Stimulated activated CD4-positive, alpha-beta T cell treated with anti-CD3 and anti-CD28 coated beads, TNF-alpha, amount 100 ng/mL, for 1 hour (primary cell): ENCODE results near the gene ANO6.

Experiments
- DNase-seq, 3 donors: peaks; one replicate each; pipeline ENCODE4 v3.0.0-alpha.2; 2020; ENCODE audit warnings: low read depth in 3 of 3, low spot score in 1 of 3

ANO6 gene

DNA sequence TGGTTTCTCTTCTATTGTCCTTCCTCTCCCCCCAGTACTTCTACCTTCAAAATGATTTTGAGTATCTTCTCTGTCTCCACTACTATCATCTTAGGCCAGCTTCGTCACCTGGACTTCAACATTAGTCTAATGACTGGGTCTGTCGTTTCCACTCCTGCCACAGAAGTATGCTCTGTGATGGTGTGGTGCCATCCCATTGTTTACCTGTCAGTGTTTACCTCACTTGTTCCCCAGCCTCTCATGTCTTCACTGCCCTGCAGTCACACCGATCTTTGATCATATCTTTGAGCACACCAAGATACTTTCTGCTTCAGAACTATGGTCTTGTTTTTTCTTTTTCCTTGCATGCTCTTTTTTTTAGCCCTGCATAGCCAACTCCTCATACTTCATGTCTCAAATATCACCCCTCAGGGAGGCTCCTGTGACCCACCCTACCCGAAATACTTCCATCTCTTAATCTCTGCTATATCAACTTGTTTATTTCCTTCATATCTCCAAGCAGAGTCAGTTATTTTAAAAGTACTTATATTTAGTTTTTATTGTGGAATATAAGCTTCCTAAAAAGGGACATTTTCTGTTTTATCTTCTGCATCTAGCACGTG, 60.4 kb downstream of the ANO6 start:
- DNase-seq, result no peak

GRCh38 chr12:45278447-45278846, 62.6 kb downstream of the ANO6 start:
- DNase-seq, result no peak

DNA sequence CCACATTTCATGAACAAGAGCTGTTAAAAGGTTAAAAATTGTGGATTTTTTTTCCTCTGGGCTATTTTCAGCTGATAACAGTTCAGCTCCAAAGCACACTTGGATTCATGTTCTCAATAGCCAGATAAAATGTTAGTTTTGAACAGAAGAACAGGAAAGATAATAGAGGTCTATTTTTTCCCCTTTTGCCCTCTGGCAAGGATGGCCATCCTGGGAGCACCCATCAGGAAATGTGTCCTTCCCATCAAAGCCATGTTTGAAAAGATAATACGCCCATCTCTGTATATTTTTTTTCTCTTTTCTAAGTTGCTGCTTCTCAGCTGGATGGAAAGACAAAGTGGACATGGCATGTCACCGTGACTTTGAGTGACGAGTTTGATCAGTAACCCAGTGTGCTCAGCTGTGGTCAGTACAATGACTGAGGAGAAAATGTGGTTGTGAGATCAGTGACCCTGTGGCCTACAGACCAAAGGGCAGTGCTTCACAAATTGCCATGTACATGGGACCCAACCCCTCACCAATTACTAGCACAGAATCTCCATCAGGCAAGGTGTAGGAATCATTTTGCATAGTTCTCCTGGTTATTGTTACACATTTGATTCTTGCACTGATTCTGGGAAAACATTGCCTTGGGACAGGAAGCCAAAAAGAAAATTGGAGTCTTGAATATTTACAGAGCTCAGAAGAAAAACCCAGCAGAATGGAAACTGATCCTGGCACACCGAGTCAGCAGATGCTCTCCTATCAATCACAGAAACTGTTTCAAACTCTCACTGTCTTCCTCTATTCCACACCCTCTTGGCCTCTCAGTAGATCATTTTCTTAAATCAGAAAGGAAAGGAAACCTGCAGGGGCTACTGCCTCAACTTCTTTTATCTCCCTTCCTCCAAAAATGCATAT, 64.3 kb downstream of the ANO6 start:
- DNase-seq, result no peak

DNA sequence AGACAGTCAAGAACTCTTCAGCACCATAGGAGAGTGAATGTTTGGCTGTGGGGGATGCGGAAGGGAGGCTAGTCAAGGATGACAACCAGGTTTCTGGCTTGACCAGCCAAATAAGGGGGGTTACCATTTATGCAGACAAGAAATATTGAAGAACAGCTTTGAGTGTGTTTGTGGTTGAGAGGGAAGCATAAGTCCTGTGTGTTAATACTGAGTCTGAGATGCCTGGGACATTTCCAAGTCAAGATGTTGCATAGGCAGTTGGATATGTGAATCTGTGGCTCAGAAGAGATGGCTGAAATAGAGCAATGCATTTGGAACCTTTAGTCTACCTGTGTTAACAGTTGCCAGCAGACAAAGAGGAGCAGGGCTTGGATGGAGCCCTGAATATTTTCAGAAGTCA, 66.1 kb downstream of the ANO6 start:
- DNase-seq, result no peak

DNA sequence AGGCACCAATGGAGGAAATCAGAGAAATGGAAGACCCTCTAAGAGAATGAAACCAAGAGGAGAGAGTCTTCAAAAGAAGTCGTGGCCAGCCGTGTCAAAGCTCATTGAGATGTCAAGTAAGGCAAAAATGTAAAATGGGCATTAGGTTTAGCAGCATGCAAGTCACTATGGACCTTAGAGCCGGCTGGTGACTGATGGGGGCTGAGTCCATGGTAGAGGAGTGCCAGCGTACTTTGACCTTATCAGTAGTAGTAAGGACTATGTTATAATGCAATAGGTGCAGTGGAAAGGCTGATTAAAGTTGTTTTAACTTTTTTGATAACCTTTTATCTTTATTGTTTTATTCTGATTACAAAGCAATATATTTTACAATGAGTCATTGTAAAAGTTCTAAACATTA, 66.5 kb downstream of the ANO6 start:
- no peak for DNase-seq

GRCh38 chr12:45284096-45284901, 68.4 kb downstream of the ANO6 start:
- no peak for DNase-seq

DNA sequence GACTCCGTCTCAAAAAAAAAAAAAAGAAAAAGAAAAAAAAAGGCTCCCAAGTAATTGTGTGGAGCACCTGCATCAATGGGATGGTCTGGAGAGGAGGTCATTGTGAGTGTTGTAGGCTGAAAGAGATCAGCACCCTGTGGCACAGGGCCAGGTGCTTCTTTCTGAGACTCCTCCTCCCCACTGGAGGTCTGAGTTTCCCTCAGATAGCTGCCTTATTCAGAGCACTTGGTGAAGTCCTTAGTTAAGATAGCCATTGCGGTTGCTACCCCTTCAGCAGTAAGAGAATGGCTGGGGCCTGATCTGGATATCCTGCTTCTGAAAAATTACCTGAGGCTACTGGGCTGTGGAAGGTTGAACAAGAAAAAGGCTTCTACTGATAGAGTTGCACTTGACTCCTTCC, 69.8 kb downstream of the ANO6 start:
- DNase-seq, result no peak

DNA sequence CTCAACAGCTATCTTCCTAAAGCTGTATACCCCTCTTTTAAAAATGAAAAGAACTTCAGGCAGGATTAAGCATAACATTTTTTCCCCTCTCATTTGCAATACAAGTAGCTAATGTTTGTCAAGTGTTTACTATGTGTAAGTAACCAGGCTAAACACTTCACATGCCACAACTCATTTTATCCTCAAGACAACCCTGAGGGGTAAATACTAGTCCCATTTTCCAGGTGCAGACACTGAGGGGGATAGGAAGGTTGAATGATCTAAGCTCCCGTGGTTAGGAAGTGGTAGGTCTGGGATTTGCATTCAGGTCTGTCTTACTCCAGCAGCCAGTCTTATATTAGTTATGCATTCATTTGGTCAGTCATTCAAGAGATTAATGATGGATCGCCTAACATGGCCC, 70.7 kb downstream of the ANO6 start:
- DNase-seq, result no peak

DNA sequence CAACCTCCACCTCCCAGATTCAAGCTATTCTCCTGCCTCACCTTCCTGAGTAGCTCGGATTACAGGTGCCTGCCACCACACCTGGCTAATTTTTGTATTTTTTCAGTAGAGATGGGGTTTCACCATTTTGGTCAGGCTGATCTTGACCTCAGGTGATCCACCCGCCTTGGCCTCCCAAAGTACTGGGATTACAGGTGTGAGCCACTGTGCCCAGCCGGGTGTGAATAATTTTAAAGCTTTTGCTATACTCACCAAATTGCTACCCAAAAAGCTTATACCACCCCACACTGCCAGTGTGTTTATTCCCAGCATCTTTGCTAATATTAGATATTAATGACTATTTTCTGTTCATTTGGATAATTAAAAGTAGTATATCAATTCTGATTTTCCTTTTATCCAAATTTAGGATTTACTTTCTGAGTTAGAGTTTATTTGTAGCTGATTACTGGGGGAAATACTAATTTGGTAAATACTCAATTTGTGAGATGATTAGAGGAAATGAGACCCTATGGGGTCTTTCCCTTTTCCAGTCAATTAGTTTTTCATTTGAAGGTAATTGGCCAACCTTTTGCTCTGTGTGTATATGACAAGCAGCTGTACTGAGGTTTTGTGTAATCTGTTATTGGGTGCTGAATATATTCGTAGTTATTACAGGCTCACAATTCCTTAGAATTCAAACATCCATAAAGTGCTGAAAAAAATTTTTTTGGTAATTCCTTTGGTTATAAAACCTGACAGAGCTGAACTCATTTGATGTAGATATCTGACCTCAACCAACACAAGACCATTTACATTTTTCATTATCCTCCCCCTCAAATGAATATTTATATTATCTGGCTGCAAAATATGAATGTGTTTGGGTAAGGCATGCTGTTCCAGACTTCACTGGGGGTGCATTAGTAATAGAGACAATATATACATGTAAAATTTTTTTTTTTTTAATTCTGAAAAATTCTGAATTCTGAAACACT, 73.6 kb downstream of the ANO6 start:
- no peak for DNase-seq

GRCh38 chr12:45290216-45290605, 74.3 kb downstream of the ANO6 start:
- DNase-seq, result no peak

- no peak for DNase-seq
Measured at GRCh38 chr12:45291518-45291917, 75.6 kb downstream of the ANO6 start.

GRCh38 chr12:45292486-45293195, 76.7 kb downstream of the ANO6 start:
- DNase-seq, result no peak

- no peak for DNase-seq
Measured at GRCh38 chr12:45294906-45295305, 79.0 kb downstream of the ANO6 start.

DNA sequence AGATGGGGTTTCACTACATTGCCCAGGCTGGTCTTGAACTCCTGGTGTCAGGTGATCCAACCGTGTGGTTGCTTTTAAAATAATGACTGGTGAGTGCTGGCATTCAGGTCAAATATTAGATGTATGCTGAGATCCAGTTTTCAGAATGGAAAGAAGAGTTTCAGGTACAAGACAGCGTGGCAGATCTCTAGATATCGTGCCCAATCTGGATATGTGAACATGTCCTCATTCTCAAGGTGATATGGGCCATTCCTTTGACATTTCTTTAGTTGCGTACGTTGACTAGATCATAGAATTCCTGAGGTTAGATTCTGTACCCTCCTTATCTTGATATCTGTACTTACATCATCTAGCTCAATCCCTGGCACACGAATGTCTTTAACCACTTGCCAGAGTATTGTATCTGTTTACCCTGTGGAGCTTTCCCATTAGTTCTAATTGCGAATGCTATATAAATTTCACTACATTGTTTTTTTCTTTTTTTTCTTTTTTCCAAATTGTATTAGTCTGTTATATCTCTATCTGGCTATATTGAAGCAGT, 80.2 kb downstream of the ANO6 start:
- no peak for DNase-seq

DNA sequence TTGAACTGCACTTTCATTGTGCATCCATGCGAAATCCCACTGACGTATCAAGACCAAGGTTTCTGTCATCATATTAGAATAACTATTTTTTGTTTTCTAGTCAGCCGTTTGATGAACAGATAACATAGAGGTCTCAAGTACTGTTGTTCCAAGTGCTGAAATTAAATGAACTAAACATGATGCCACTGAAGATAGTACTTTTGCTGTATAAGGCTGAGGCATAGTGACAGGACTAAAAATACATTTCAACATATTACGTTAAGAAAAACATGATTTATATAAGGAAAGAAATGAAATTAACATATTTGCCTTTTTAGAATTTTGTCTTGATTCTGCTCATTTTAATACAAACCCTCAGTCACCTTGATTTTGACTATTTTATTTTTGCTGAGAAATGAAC, 82.2 kb downstream of the ANO6 start:
- no peak for DNase-seq

DNA sequence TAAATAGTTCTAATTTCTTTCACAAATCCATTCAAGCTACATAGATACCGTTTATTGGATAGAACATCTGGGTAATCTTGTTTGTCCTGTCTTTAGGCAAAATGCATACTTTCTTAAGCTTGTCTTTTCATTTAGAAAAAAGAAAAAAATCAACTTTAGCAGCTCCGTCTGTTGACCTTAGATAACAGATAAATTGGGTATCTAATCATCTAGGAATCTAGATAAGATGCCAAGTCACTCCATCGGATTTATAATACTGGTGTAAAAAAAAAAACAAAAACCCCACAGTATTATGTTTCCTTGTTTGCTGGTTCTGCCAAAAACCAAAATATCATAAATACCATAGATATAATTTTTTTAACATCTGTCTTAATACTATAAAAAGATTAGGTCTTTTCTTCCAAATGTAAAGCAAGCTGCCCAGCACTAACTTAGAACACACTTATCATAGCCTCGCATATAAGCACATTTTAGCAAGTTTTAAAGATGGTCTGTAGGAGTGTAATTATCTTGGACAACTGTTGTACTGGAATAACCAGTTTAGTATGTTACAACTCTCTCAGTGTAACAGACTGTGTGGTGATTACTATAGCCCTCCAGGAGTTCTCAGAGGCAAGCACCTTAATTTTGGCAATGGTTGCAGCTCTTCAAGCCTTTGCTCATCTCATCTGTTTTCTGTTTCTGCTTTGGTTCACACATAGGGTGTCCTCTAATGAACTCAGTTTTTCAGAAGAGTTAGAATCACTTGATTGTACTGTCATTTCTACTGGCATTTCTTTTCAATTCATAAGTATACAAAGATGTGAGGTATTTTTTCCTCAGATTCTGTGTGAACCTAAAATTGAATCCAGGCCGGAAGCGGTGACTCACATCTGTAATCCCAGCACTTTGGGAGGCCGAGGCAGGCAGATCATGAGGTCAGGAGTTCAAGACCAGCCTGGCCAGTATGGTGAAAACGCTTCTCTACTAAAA, 83.1 kb downstream of the ANO6 start:
- no peak for DNase-seq

GRCh38 chr12:45302621-45303369, 86.9 kb downstream of the ANO6 start:
- DNase-seq, result no peak

GRCh38 chr12:45303945-45304344, 88.0 kb downstream of the ANO6 start:
- no peak for DNase-seq
